Left renal pelvis (tissue), 4 donors: ENCODE data around the gene PPP1R13B. TPM values are rescaled to one million over a fixed set of nuclear protein-coding genes. Genes with fewer than 3 reads are reported as not detected.
A peak's percentile ranks its signal among the peaks of the same experiment; 100 is the strongest.
"Not testable (repeated sequence)": the region's sequence is repeated elsewhere in the genome, so short reads cannot be mapped to it uniquely, and the experiment has no call there.

Experiments used
- DNase-seq, 4 donors: peaks; one replicate each; pipeline ENCODE4 v3.0.0-alpha.2; 2013; ENCODE audit warnings: low read depth in 4 of 4, low spot score in 3 of 4
- polyA plus RNA-seq, 4 donors: library from polyadenylated mRNA; unstranded; fragments of 120-200 nt; gene quantifications; one replicate each; pipeline ENCODE4 v1.2.1, GENCODE V29; 2013; ENCODE audit not compliant: insufficient read length in 4 of 4

PPP1R13B gene
- polyA plus RNA-seq = 10 to 100 TPM; 14.5 to 38.8 (median 32.8) TPM

GRCh38 chr14:103847451-103848174, at the start of gene PPP1R13B:
Gene PPP1R13B (minus strand): TSS chr14:103847575. CDS start chr14:103847307, 268 bp downstream.
- DNase-seq = peak in 3 of 4 donors; percentile 80 to 84 (median 83)

DNA sequence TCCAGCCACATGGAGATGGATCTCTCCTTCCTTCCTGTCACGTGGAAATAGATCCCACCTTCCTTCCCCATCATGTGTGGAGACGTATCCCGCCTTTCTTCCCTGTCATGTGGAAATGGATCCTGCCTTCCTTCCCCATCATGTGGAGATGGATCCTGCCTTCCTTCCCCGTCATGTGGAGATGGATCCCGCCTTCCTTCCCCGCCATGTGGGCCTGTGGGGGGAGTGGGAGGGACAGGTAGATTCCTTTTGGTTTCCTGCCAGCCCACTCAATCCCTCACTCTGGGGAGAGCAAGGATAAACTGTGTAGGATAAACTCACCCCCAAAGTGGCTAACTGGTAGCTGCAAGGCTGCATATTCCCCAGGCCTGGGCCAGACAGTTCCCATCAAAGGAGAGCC, 49.2 kb upstream of the PPP1R13B start:
- DNase-seq = no peak

DNA sequence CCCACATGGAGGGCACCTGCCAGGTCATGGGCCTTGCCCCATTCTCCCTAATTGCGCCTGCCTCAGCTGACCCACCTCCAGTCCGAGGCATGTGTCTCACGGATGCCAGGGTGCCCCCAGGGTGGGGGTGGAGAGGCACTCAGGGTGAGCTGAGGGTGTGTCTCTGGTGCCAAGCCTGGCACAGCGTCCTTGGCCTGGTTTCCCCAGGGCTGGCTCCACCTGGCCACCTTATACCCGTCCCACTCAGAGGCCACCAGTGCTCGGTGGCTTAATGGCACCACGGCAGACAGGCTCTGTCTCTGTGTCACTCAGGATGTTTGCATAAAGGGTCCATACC, 47.3 kb upstream of the PPP1R13B start:
- no peak for DNase-seq

- no peak for DNase-seq
Observed at GRCh38 chr14:103894034-103894722, 46.8 kb upstream of the PPP1R13B start.

DNA sequence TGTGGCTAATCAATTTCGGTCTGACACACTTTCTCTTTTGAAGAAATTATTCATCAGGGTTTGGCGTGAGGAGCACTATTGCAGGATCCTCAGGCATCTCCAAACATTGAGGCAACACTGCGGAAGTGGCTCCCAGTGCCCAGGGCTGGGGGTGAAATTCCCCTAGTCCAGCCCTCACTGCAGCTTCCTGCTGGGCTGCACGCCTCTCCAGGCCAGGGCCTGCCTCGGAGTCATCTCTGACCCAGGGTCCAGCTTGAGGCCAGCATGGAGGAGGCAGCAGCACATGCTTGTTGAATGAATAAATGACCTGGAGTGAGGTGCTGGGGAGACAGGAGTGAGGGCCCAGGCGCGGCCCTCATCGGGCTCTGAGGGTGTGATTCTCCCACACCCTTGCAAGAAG, 44.9 kb upstream of the PPP1R13B start:
- DNase-seq = no peak

DNA sequence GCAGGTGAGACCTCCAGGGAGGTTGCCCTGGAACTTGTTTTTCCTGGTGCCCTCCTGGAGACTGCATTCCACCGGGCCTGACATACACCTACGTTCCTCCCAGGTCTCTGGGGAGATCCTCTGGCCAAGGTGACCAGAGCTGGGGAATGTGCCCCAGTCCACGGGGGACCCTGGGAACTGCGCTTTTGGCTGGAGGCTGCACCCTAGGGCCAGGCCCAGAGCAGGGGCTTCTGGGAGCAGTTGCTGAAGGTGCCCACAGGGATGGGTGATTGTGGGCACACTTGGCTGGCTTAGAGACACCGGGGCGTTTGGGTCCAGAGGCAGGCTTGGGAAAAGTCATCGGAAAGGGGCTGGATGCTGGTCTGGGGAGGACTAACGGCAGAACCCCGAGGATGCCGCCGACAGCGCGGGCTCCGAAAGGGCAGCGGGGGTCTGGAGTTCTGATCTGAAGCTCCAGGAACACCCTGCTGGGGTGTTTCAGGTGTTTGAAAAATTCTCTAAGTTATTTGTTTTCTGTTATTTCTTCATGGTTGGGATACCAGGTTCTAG, 44.4 kb upstream of the PPP1R13B start:
- no peak for DNase-seq

- no peak for DNase-seq
Observed at GRCh38 chr14:103890821-103891666, 43.7 kb upstream of the PPP1R13B start.

DNA sequence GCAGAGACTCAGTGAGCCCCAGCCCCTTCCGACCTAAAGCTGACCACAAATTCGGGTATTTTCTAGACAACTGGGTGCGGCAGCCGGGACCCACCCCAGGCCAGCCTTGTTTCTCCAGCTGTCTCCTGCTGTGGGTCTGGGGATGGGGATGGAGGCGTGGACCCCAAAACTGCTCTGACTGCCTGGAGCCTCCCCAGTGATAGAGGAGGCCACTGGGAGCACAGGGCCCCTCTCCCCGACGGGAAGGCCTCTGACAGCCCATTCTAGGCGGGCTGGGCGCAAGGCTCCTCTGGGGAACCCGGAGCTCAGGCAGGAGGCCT, 42.6 kb upstream of the PPP1R13B start:
- DNase-seq = no peak

DNA sequence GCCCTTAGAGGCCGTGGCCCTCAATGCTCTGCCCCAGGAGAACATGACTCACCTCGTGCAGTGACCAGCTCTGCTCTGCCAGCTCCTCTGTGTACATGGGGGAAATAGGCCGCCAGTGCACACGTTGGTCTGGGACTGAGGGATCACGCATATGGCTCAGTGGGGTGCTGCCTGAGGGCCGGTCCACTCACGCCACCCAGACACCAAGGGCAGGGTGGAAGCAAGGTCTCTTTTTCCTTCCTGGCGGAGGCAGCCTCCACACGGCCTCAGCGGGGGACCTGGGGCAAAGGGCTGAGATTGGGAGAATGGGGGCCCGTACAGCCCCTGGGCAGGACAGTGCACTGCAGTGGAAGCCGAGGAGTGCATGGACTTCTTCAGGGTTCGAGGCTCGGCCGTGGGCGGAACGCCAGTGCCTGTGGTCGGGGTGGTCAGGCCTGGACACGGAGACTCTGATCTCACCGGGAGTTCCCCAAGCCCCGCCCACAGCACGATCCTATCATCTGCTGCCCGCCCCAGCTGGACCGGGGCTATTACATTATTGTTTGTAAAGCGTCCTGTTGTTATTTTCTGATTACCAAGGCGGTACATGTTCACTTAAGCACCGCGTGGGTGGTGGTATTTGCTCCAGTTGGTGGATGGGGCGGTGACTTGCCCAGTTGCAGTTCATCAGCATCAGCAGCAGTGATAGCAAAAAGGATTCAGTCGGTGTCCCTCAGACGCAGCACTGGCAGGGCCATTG, 42.1 kb upstream of the PPP1R13B start:
- no peak for DNase-seq

GRCh38 chr14:103889002-103889312, 41.6 kb upstream of the PPP1R13B start:
- DNase-seq = not testable (repeated sequence)

DNA sequence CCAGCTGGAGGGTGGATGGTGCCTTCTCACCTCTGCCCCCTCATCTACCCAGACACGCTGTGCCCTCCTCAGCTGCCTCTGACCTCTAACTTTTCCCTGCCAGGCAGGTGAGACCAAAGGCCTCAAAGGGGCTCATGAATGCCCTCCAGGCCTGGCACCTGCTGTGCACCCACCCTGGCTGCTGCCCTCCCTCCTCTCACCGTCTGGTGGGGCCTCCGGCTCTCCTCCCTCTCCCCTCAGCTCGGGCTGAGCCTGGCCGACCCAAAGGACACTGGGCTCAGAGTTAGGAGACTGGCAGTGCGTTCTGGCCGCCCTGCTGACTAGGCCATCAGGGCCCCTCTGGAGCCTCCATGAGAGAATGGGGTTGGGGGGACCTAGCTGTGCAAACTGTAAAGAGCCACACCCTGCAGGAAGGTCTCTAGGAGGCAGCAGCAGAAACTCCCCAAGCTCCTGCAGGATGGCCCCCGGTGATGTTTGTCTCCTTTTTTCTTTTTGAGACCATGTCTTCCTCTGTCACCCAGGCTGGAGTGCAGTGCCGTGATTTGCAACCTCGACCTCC, 40.3 kb upstream of the PPP1R13B start:
- no peak for DNase-seq

DNA sequence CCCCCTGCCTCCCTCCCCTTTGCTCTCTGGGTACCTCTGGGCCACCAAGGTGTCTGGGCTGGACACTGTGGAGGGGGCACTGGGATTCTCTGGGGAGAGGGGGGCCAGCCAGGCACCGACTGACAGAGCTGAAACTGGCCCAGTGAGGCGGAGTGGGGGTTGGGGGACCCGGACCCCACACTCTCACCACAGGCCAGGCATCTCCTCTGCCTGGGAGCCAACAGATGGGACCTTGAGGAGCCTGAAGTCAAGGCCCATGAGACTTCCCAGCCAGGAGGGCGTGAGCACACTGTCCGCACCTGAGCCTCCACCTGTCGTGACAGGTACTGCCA, 39.8 kb upstream of the PPP1R13B start:
- no peak for DNase-seq

- DNase-seq = no peak
Observed at GRCh38 chr14:103886304-103887169, 39.2 kb upstream of the PPP1R13B start.

DNA sequence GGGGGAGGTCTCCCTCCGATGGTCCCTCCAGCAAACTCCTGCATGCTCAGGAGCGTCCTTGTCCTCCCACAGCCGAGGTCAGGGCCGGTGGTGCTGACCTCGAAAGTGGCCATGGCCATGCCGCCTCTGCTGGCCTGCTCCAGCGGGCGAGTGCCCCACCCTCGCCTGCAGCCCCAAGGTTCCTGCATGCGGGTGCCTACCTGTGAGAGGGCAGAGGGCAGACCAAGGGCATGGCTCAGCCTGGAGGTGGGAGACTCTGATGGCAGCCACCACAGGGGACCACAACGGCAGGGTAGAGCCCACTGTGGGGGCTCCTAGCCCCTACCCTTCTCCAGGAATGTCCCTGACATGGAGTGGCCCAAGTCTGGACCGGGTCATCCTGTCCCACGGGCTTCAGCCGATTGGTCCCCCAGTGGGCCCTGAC, 38.1 kb upstream of the PPP1R13B start:
- no peak for DNase-seq

GRCh38 chr14:103884854-103885253, 37.5 kb upstream of the PPP1R13B start:
- DNase-seq = no peak

DNA sequence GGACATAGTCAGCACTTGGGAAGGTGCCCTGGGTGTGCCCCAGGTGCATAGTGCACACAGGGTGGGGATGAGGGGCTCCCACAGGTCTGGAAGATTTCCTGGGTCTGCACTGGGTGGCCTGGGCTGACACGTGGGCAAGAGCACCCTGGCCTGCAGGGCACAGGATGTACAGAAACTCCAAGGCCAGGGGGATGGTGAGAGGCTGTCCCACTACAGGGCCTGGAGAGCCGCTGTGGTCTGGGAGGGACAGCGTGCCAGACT, 35.8 kb upstream of the PPP1R13B start:
- DNase-seq = no peak

- no peak for DNase-seq
Observed at GRCh38 chr14:103882503-103883262, 35.3 kb upstream of the PPP1R13B start.

GRCh38 chr14:103881268-103882201, 34.2 kb upstream of the PPP1R13B start:
- no peak for DNase-seq
